H1 (cell line): ENCODE results near the gene TMEM51. TPM values are rescaled to one million over a fixed set of nuclear protein-coding genes. Genes with fewer than 3 reads are reported as not detected.

Source experiments
- CTCF ChIA-PET: fragments of 300-600 bp; sonication (Branson Sonifier 250); formaldehyde crosslinking; loops from one replicate; lab custom pipeline; 2021; ENCODE audit not compliant: partially characterized antibody; lab: Charles Lee
- POLR2A ChIA-PET: fragments of 300-600 bp; sonication (Branson Sonifier 250); formaldehyde crosslinking; loops from one replicate; lab custom pipeline; 2021; ENCODE audit warnings: inconsistent platforms; ENCODE audit not compliant: partially characterized antibody; lab: Charles Lee
- DNase-seq, 2 experiments: peaks; one replicate each; pipeline versions ENCODE4 v3.0.0 to v3.0.0-alpha.2; 2010 to 2022; ENCODE audit warnings: low spot score in 2 of 2, low read depth in 1 of 2, mixed read lengths in 1 of 2
- FAIRE-seq: peaks from 2 replicates; lab custom pipeline; 2011; peaks lifted over from hg19 to GRCh38; lab: Jason Lieb, UNC
- H2AFZ ChIP-seq: 2 replicates; pipeline ENCODE4 v1.8.1; 2012; ENCODE audit warnings: low read length, inconsistent platforms
- H2AK5ac ChIP-seq: 2 replicates; pipeline ENCODE4 v1.6.1; 2013; ENCODE audit warnings: low read depth, low read length
- H2BK120ac ChIP-seq: replicated peaks from 2 replicates; pipeline ENCODE3; 2013; ENCODE audit warnings: low read depth, low read length, inconsistent platforms
- H2BK12ac ChIP-seq: 2 replicates; pipeline ENCODE4 v1.6.1; 2013; ENCODE audit warnings: low read depth, low read length
- H2BK15ac ChIP-seq: 2 replicates; pipeline ENCODE4 v1.6.1; 2013; ENCODE audit warnings: low read length
- H2BK20ac ChIP-seq: 2 replicates; pipeline ENCODE4 v1.6.1; 2013; ENCODE audit warnings: low read length
- H2BK5ac ChIP-seq: 2 replicates; pipeline ENCODE4 v1.6.1; 2013; ENCODE audit warnings: low read depth, low read length
- H3K14ac ChIP-seq: 2 replicates; pipeline ENCODE4 v1.6.1; 2013; ENCODE audit warnings: inconsistent platforms; ENCODE audit not compliant: insufficient read length
- H3K18ac ChIP-seq: 2 replicates; pipeline ENCODE4 v1.6.1; 2013; ENCODE audit warnings: low read length; ENCODE audit errors: extremely low read depth
- H3K23ac ChIP-seq: 2 replicates; pipeline ENCODE4 v1.6.1; 2013; ENCODE audit warnings: inconsistent platforms; ENCODE audit not compliant: insufficient read length
- H3K23me2 ChIP-seq: 2 replicates; pipeline ENCODE4 v1.6.1; 2013; ENCODE audit warnings: low read depth, low read length
- H3K27ac ChIP-seq: 2 replicates; pipeline ENCODE4 v1.6.1; 2011; ENCODE audit warnings: low read depth, low read length, inconsistent platforms
- H3K27me3 ChIP-seq, 4 experiments: replicated peaks in 1 of 4; 1 replicate in 1 of 4; 2 replicates in 3 of 4; pipeline versions ENCODE4 v1.6.1 to v1.8.1; 2011 to 2013; ENCODE audit warnings: low read length in 3 of 4, mild to moderate bottlenecking in 3 of 4, inconsistent platforms in 2 of 4, mixed read lengths in 2 of 4, moderate library complexity in 1 of 4; ENCODE audit not compliant: control insufficient read depth in 3 of 4, insufficient read depth in 3 of 4; ENCODE audit errors: extremely low read depth in 1 of 4
- H3K36me3 ChIP-seq, 4 experiments: 2 replicates each; pipeline versions ENCODE4 v1.6.1 to v1.8.1; 2011 to 2013; ENCODE audit warnings: mild to moderate bottlenecking in 4 of 4, low read length in 3 of 4, moderate library complexity in 2 of 4, control low read depth in 1 of 4, inconsistent platforms in 1 of 4; ENCODE audit not compliant: insufficient read depth in 4 of 4, control insufficient read depth in 2 of 4
- H3K4ac ChIP-seq: replicated peaks from 2 replicates; pipeline ENCODE3; 2013; ENCODE audit warnings: low read length, low read depth, mixed read lengths, inconsistent platforms; ENCODE audit not compliant: insufficient read length
- H3K4me1 ChIP-seq, 4 experiments: replicated peaks in 1 of 4; 1 replicate in 1 of 4; 2 replicates in 3 of 4; pipeline versions ENCODE4 v1.6.1 to v1.8.1; 2011 to 2013; ENCODE audit warnings: low read length in 3 of 4, inconsistent platforms in 2 of 4, mixed read lengths in 1 of 4; ENCODE audit not compliant: insufficient read depth in 4 of 4, control insufficient read depth in 3 of 4
- H3K4me2 ChIP-seq, 2 experiments: 2 replicates each; pipeline versions ENCODE4 v1.6.1 to v1.8.1; 2011 to 2013; ENCODE audit warnings: low read depth in 2 of 2, low read length in 2 of 2, control low read depth in 1 of 2, inconsistent platforms in 1 of 2, mild to moderate bottlenecking in 1 of 2; ENCODE audit not compliant: insufficient read depth in 1 of 2
- H3K4me3 ChIP-seq, 4 experiments: fragments of 200-600, 300-600 bp in 1 of 4; sonication (generic), shearing (Covaris generic), sonication (Bioruptor Twin) in 1 of 4; 2 replicates each; pipeline versions ENCODE4 v1.5.1 to v1.8.1; 2011 to 2016; ENCODE audit warnings: low read length in 4 of 4, low read depth in 3 of 4, control low read depth in 2 of 4, inconsistent platforms in 2 of 4, mild to moderate bottlenecking in 2 of 4, mixed read lengths in 1 of 4, moderate library complexity in 1 of 4; ENCODE audit not compliant: insufficient read depth in 2 of 4; ENCODE audit errors: extremely low read depth in 1 of 4
- H3K56ac ChIP-seq: replicated peaks from 2 replicates; pipeline ENCODE3; 2013; ENCODE audit warnings: low read depth, mild to moderate bottlenecking, mixed read lengths, low read length, inconsistent platforms; ENCODE audit not compliant: insufficient read length
- H3K79me1 ChIP-seq: 2 replicates; pipeline ENCODE4 v1.6.1; 2013; ENCODE audit warnings: low read depth, low read length, control low read depth
- H3K79me2 ChIP-seq, 2 experiments: 2 replicates each; pipeline versions ENCODE4 v1.6.1 to v1.8.1; 2012 to 2013; ENCODE audit warnings: low read length in 2 of 2, mild to moderate bottlenecking in 2 of 2, inconsistent platforms in 1 of 2; ENCODE audit not compliant: insufficient read depth in 2 of 2, control insufficient read depth in 1 of 2
- H3K9ac ChIP-seq, 4 experiments: replicated peaks in 1 of 4; 1 replicate in 1 of 4; 2 replicates in 3 of 4; pipeline versions ENCODE4 v1.6.1 to v1.8.1; 2011 to 2013; ENCODE audit warnings: low read depth in 3 of 4, low read length in 3 of 4, control low read depth in 2 of 4, mild to moderate bottlenecking in 2 of 4, moderate library complexity in 2 of 4, inconsistent platforms in 1 of 4; ENCODE audit errors: extremely low read depth in 1 of 4
- H3K9me3 ChIP-seq, 2 experiments: 2 replicates each; pipeline versions ENCODE4 v1.6.1 to v1.8.1; 2012 to 2013; ENCODE audit warnings: mild to moderate bottlenecking in 2 of 2, moderate library complexity in 2 of 2, control low read depth in 1 of 2, inconsistent platforms in 1 of 2, low read depth in 1 of 2, low read length in 1 of 2, mixed read lengths in 1 of 2; ENCODE audit not compliant: insufficient read depth in 2 of 2
- H4K20me1 ChIP-seq, 2 experiments: replicated peaks in 1 of 2; 2 replicates each; pipeline versions ENCODE3 to v1.8.1; 2011 to 2013; ENCODE audit warnings: inconsistent platforms in 2 of 2, low read length in 2 of 2, mild to moderate bottlenecking in 1 of 2; ENCODE audit not compliant: insufficient read depth in 2 of 2, control insufficient read depth in 1 of 2
- H4K5ac ChIP-seq: 2 replicates; pipeline ENCODE4 v1.6.1; 2013; ENCODE audit warnings: low read length, low read depth, mixed read lengths, inconsistent platforms; ENCODE audit not compliant: insufficient read length
- H4K8ac ChIP-seq: 2 replicates; pipeline ENCODE4 v1.8.0; 2013; ENCODE audit warnings: mild to moderate bottlenecking, moderate library complexity, low read length, inconsistent platforms; ENCODE audit not compliant: insufficient read depth; ENCODE audit errors: extremely low read depth
- H4K91ac ChIP-seq: replicated peaks from 2 replicates; pipeline ENCODE3; 2013; ENCODE audit warnings: low read length, mixed read lengths, inconsistent platforms; ENCODE audit not compliant: insufficient read length
- BACH1 ChIP-seq: IDR thresholded peaks from 2 replicates; pipeline ENCODE4 v1.6.1; 2012; ENCODE audit warnings: low read length, improper control_type of control experiment
- CEBPB ChIP-seq: IDR thresholded peaks from 2 replicates; pipeline ENCODE4 v1.6.1; 2012; ENCODE audit warnings: low read depth, low read length
- CHD1 ChIP-seq: IDR thresholded peaks from 2 replicates; pipeline ENCODE4 v1.6.1; 2012; ENCODE audit warnings: low read depth, low read length, improper control_type of control experiment
- EGR1 ChIP-seq: IDR thresholded peaks from 2 replicates; pipeline ENCODE4 v1.6.1; 2011; ENCODE audit warnings: low read depth, low read length, borderline replicate concordance
- HDAC6 ChIP-seq: IDR thresholded peaks from one replicate; pipeline ENCODE4 v1.7.1; 2012; ENCODE audit warnings: low read depth, mild to moderate bottlenecking, inconsistent platforms, low read length, moderate library complexity
- KDM5A ChIP-seq: fragments of 200-600 bp; IDR thresholded peaks from 2 replicates; pipeline ENCODE4 v1.7.1; 2012; ENCODE audit warnings: mild to moderate bottlenecking, low read length, inconsistent platforms, mixed read lengths
- NANOG ChIP-seq: IDR thresholded peaks from 2 replicates; pipeline ENCODE4 v1.6.1; 2011; ENCODE audit warnings: low read length, low read depth, mild to moderate bottlenecking, inconsistent platforms; ENCODE audit not compliant: insufficient read depth, poor library complexity, severe bottlenecking
- NRF1 ChIP-seq: IDR thresholded peaks from 2 replicates; pipeline ENCODE4 v1.6.1; 2011; ENCODE audit warnings: mild to moderate bottlenecking, low read depth, low read length, improper control_type of control experiment
- POLR2A ChIP-seq, 2 experiments: IDR thresholded peaks; 1 replicate in 1 of 2; 2 replicates in 1 of 2; pipeline ENCODE4 v1.6.1; 2011; ENCODE audit warnings: low read depth in 2 of 2, low read length in 2 of 2, mild to moderate bottlenecking in 2 of 2; ENCODE audit errors: control extremely low read depth in 1 of 2
- POLR2AphosphoS5 ChIP-seq: IDR thresholded peaks from 2 replicates; pipeline ENCODE4 v1.6.1; 2011; ENCODE audit warnings: low read depth, low read length
- RBBP5 ChIP-seq: IDR thresholded peaks from 2 replicates; pipeline ENCODE4 v1.7.1; 2012; ENCODE audit warnings: low read depth, mild to moderate bottlenecking, inconsistent platforms, low read length, moderate library complexity, borderline replicate concordance
- RNF2 ChIP-seq: fragments of 200-900, 300-1000 bp; sonication (generic); IDR thresholded peaks from 2 replicates; pipeline ENCODE4 v1.7.1; 2016; ENCODE audit warnings: borderline replicate concordance, low read depth, mild to moderate bottlenecking, antibody characterized with exemption, low read length; ENCODE audit not compliant: poor library complexity, severe bottlenecking; ENCODE audit errors: missing control alignments
- TEAD4 ChIP-seq: IDR thresholded peaks from 2 replicates; pipeline ENCODE4 v1.6.1; 2012; ENCODE audit warnings: low read depth, low read length, inconsistent platforms, mixed read lengths
- WGBS, 2 experiments: shearing (Covaris generic) in 1 of 2; methylation state at CpG; one replicate each; pipeline versions ENCODE4 v1.1.6 to v1.1.7; 2013 to 2015; ENCODE audit warnings: low lambda C conversion rate in 2 of 2, mixed read lengths in 2 of 2, inconsistent platforms in 1 of 2, low coverage in 1 of 2, missing lambda C conversion rate in 1 of 2; ENCODE audit not compliant: insufficient replicate concordance in 2 of 2, insufficient coverage in 1 of 2, insufficient read length in 1 of 2; ENCODE audit errors: extremely low coverage in 1 of 2, missing lambda C conversion rate in 1 of 2; 5-methylcytosine and 5-hydroxymethylcytosine counted together
- polyA plus RNA-seq, 7 experiments: library from polyadenylated mRNA; depleted of rRNA in 3 of 7; stranded (reverse) in 5 of 7; unstranded in 2 of 7; fragments of >200 nt in 5 of 7; fragments of 200-250 nt in 2 of 7; gene quantifications; 1 replicate in 5 of 7; 2 replicates in 1 of 7; 4 replicates in 1 of 7; pipeline versions ENCODE4 v1.2.1 to v1.2.3, GENCODE V29; 2011 to 2013; ENCODE audit warnings: missing spikeins in 2 of 7, mixed read lengths in 2 of 7
- total RNA-seq: library from RNA; stranded (reverse); fragmentation: NEBNext Ultra II Directional; extraction: Animal tissue kit (Norgen Biotek cat#: 25700); gene quantifications from 2 replicates; pipeline ENCODE4 v1.2.1, GENCODE V29; 2021

The TMEM51 gene
- total and polyA plus RNA-seq, 2 of the 8 experiments (the other 6 are each of a cell fraction or from before 2014, with no cell fraction given): 9.9 to 10.7 TPM

- H3K27ac ChIP-seq: peak overlapping the region; percentile 53; the same call in 1 of the 2 replicates
- peaks cover 6% of the 10 kb centered on the region for H3K79me1 ChIP-seq
- 0 out of 2 replicates have a peak overlapping the region, but pooled peaks have one; percentile 8 for H2AK5ac ChIP-seq
- no peak overlapping the region for H4K91ac ChIP-seq
- no peak overlapping the region for H4K5ac ChIP-seq
- H2AFZ ChIP-seq: peak overlapping the region; percentile 36; the same call in 1 of the 2 replicates
- 26% methylated on average over 6 of the region's 6 CpGs; no CpG with 5 or more reads in 1 of the 2 experiments for WGBS, 2 experiments
- DNase-seq: peak in 1 of 2 experiments; percentile 72
- H3K4me1 ChIP-seq: peaks cover 15 to 34% (median 20%) of the 10 kb centered on the region in 4 experiments
- no peak overlapping the region for H3K4ac ChIP-seq
- no peaks in the 10 kb centered on the region for H3K27me3 ChIP-seq
- H3K9me3 ChIP-seq: no peaks in the 10 kb centered on the region
- H4K8ac ChIP-seq: no peak overlapping the region
- peak overlapping the region; percentile 77; the same call in 1 of the 2 replicates for H2BK20ac ChIP-seq
- H2BK15ac ChIP-seq: no peak overlapping the region
- H2BK5ac ChIP-seq: peak overlapping the region; percentile 80; the same call in 1 of the 2 replicates
- ChIA-PET POLR2A (no interaction called here), CTCF (interaction anchor here (0.7 to 2.0 kb wide), 2 partner anchors 10 to 17 kb away, joined by 3 to 6 read pairs; no protein-coding TSS in a partner anchor)
- H3K79me2 ChIP-seq: peaks cover 0 to 14% of the 10 kb centered on the region in 2 experiments; a peak in 1 of 4 replicates
- H3K4me2 ChIP-seq: peak overlapping the region; percentile 55 to 77
- H3K36me3 ChIP-seq: peaks cover 0 to 2% (median 0%) of the 10 kb centered on the region in 4 experiments; a peak in 1 of 8 replicates
- no peak overlapping the region for H3K23ac ChIP-seq
- no peak for FAIRE-seq
- H3K56ac ChIP-seq: no peak overlapping the region
- peak overlapping the region; percentile 91 for H3K18ac ChIP-seq
- H2BK120ac ChIP-seq: no peak overlapping the region
- no peaks in the 10 kb centered on the region for H3K23me2 ChIP-seq
- peak overlapping the region in 1 of 4 experiments; percentile 35; a peak in 2 of 7 replicates for H3K9ac ChIP-seq
- H3K14ac ChIP-seq: no peak overlapping the region
- peaks cover 2% of the 10 kb centered on the region in 2 experiments for H4K20me1 ChIP-seq
- H2BK12ac ChIP-seq: 0 out of 2 replicates have a peak overlapping the region, but pooled peaks have one; percentile 40
- peak overlapping the region in 1 of 4 experiments; percentile 9; a peak in 1 of 8 replicates for H3K4me3 ChIP-seq
- TF ChIP-seq CHD1: no peak
- TF ChIP-seq CEBPB: no peak
- no peak for TF ChIP-seq KDM5A
- no peak for TF ChIP-seq EGR1
- no peak for TF ChIP-seq BACH1
- TF ChIP-seq POLR2AphosphoS5: 0 out of 2 replicates have a peak, but pooled peaks have one; percentile 4
- peak; percentile 9 for TF ChIP-seq NANOG
- 0 out of 2 replicates have a peak, but pooled peaks have one; percentile 38 for TF ChIP-seq RBBP5
- TF ChIP-seq HDAC6: no peak
- TF ChIP-seq POLR2A (IDR thresholded peaks at IDR 0.05; ENCODE audit: control extremely low read depth in 1 of 2, low read depth in 2 of 2, low read length in 2 of 2): 0 out of 3 replicates have a peak, but pooled peaks of 1 of the 2 experiments have one; percentile 21
- no peak for TF ChIP-seq NRF1
- TF ChIP-seq RNF2: no peak
- TF ChIP-seq TEAD4: peak; percentile 75
These were observed 33.3 kb downstream of the TMEM51 start for GRCh38 chr1:15186846-15187151.
